DOHH2 (cell line): ENCODE results near the gene LENG8.

Experiments
- H3F3A ChIP-seq: fragments of 200-600 bp; sonication (generic), shearing (Covaris generic); 2 replicates; pipeline ENCODE4 v1.6.0; 2016; ENCODE audit warnings: antibody characterized with exemption, mild to moderate bottlenecking; ENCODE audit not compliant: control insufficient read depth, insufficient read depth
- H3K27ac ChIP-seq: fragments of 200-600 bp; sonication (generic); 2 replicates; pipeline ENCODE4 v1.5.1; 2014; ENCODE audit warnings: low read depth, mild to moderate bottlenecking, low read length, moderate library complexity
- H3K27me3 ChIP-seq: fragments of 200-600 bp; sonication (generic); 2 replicates; pipeline ENCODE4 v1.6.1; 2014; ENCODE audit warnings: mild to moderate bottlenecking, low read length, mixed read lengths; ENCODE audit not compliant: control insufficient read depth
- H3K36me3 ChIP-seq: fragments of 200-600 bp; sonication (generic); 2 replicates; pipeline ENCODE4 v1.6.1; 2014; ENCODE audit warnings: mild to moderate bottlenecking, low read length, moderate library complexity, mixed read lengths; ENCODE audit not compliant: control insufficient read depth
- H3K4me1 ChIP-seq: fragments of 200-600 bp; sonication (generic); 2 replicates; pipeline ENCODE4 v1.6.1; 2014; ENCODE audit warnings: mild to moderate bottlenecking, low read length, mixed read lengths; ENCODE audit not compliant: control insufficient read depth
- H3K4me2 ChIP-seq: fragments of 200-600 bp; sonication (generic); 2 replicates; pipeline ENCODE4 v1.6.0; 2014; ENCODE audit warnings: mild to moderate bottlenecking, low read length, moderate library complexity
- H3K4me3 ChIP-seq: fragments of 200-600 bp; sonication (generic); 2 replicates; pipeline ENCODE4 v1.5.1; 2014; ENCODE audit warnings: mild to moderate bottlenecking, low read length, mixed read lengths
- H3K79me2 ChIP-seq: fragments of 200-600 bp; sonication (generic); 2 replicates; pipeline ENCODE4 v1.6.1; 2014; ENCODE audit warnings: mild to moderate bottlenecking, low read length, mixed read lengths; ENCODE audit not compliant: control insufficient read depth
- H3K9me2 ChIP-seq: fragments of 200-600 bp; sonication (generic); replicated peaks from 2 replicates; pipeline ENCODE4 v1.6.1; 2014; ENCODE audit warnings: mild to moderate bottlenecking, low read length, mixed read lengths; ENCODE audit not compliant: control insufficient read depth
- H3K9me3 ChIP-seq: fragments of 200-600 bp; sonication (generic); 2 replicates; pipeline ENCODE4 v1.6.1; 2014; ENCODE audit warnings: antibody characterized with exemption, low read length, mixed read lengths; ENCODE audit not compliant: control insufficient read depth, insufficient read depth
- H4K20me1 ChIP-seq: fragments of 200-600 bp; sonication (generic); 2 replicates; pipeline ENCODE4 v1.6.0; 2014; ENCODE audit warnings: low read depth, mild to moderate bottlenecking, antibody characterized with exemption, low read length, moderate library complexity; ENCODE audit not compliant: control insufficient read depth, insufficient read depth
- EZH2phosphoT487 ChIP-seq: fragments of 200-600 bp; sonication (generic); IDR thresholded peaks from 2 replicates; pipeline ENCODE4 v1.6.1; 2017; ENCODE audit warnings: borderline replicate concordance, mild to moderate bottlenecking, antibody characterized with exemption, low read length, moderate library complexity, mixed read lengths
- TF ChIP-seq, protein P1 (sequence below): fragments of 200-600 bp; sonication (generic); IDR thresholded peaks from one replicate; pipeline ENCODE4 v1.5.1; 2014; ENCODE audit warnings: antibody characterized with exemption, mild to moderate bottlenecking, low read depth, low read length; ENCODE audit not compliant: poor library complexity, severe bottlenecking

The LENG8 gene

DNA sequence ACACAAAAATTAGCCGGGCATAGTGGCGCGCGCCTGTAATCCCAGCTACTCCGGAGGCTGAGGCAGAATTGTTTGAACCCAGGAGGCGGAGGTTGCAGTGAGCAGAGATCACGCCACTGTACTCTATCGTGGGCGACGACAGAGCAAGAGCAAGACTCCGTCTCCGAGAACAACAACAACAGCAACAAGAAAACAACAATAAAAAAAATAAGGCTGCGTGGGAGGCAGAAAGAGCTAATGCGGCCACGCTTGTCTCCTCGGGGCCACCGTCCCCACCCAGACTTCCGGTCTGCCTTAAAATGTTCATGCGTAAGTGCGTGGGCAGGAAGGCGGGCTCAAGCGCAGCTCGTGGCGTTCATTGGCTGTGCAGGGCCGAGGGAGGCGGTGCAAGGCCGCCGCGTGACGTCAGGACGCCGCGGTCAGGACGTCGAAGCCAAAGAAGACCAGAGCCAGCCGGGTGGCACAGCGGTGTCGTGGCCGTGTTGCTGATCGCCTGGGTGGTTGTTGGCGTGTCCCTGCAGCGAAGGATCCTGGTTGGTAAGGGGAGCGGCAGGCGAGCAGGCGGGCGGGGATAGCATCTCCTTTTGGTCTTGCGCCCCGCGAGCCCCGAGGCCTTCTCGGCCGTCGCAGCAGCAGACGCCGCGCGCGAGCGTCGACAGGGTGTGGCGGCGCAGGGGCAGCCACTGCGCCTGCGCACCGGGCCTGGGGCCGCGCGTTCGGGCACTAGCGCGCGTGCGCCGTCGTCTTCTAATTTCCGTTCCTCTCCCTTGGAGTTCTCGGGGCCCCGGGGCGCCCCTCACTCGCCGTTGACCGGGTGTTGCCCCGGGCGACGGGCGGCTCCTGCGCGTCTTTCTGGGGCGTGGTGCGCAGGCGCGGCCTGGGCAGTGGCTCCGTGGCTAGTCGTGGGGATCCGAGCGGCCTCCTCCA is at the start of gene LENG8:
LENG8 (plus strand) TSS at position 426 of the 927 bp plus-strand sequence. CDS start 2,146 bp downstream, outside the sequence.
- H3K4me1 ChIP-seq: peaks cover 24% of the 10 kb centered on the region
- H3K9me2 ChIP-seq: no peaks in the 10 kb centered on the region
- no peaks in the 10 kb centered on the region for H3K9me3 ChIP-seq
- H3K27ac ChIP-seq: peak within 1 kb of the TSS; percentile 70
- peaks cover 65% of the 10 kb centered on the region for H3K36me3 ChIP-seq
- peaks cover 79% of the 10 kb centered on the region for H3K79me2 ChIP-seq
- TF ChIP-seq EZH2phosphoT487: no peak
- TF ChIP-seq, protein P1, sequence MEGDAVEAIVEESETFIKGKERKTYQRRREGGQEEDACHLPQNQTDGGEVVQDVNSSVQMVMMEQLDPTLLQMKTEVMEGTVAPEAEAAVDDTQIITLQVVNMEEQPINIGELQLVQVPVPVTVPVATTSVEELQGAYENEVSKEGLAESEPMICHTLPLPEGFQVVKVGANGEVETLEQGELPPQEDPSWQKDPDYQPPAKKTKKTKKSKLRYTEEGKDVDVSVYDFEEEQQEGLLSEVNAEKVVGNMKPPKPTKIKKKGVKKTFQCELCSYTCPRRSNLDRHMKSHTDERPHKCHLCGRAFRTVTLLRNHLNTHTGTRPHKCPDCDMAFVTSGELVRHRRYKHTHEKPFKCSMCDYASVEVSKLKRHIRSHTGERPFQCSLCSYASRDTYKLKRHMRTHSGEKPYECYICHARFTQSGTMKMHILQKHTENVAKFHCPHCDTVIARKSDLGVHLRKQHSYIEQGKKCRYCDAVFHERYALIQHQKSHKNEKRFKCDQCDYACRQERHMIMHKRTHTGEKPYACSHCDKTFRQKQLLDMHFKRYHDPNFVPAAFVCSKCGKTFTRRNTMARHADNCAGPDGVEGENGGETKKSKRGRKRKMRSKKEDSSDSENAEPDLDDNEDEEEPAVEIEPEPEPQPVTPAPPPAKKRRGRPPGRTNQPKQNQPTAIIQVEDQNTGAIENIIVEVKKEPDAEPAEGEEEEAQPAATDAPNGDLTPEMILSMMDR: no peak
- peak within 1 kb of the TSS; percentile 81 for H3K4me2 ChIP-seq
- H4K20me1 ChIP-seq: peaks cover 40% of the 10 kb centered on the region
- H3F3A ChIP-seq: no peaks in the 10 kb centered on the region
- no peaks in the 10 kb centered on the region for H3K27me3 ChIP-seq
- H3K4me3 ChIP-seq: peak within 1 kb of the TSS; percentile 95

DNA sequence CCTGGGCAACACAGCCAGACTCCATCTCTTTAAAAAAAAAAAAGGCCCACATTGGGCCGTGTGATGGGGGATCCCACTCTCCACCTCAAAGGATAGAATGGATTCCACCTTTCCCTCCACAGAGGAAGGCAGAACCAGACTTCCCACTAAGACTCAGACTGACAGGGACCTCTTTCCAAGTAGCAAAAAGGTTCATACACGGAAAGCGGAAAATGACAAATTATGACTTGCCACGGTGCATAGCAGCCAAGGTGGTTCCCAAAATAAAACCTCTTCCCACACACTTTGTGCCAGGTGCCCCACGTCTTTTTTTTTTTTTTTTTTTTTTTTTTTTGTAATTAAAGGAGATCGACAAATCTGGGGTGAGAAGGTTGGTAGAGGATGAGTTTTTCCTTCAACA is 48.1 kb upstream of the LENG8 start:
- H3K27ac ChIP-seq: no peak overlapping the region
- H4K20me1 ChIP-seq: no peaks in the 10 kb centered on the region
- no peaks in the 10 kb centered on the region for H3K4me1 ChIP-seq
- H3K79me2 ChIP-seq: no peaks in the 10 kb centered on the region
- TF ChIP-seq, protein P1: no peak
- TF ChIP-seq EZH2phosphoT487: no peak
- H3K27me3 ChIP-seq: peaks cover 6% of the 10 kb centered on the region
- no peak overlapping the region for H3K4me3 ChIP-seq
- H3K4me2 ChIP-seq: no peak overlapping the region
- H3K9me3 ChIP-seq: no peaks in the 10 kb centered on the region
- no peaks in the 10 kb centered on the region for H3F3A ChIP-seq
- H3K9me2 ChIP-seq: no peaks in the 10 kb centered on the region
- no peaks in the 10 kb centered on the region for H3K36me3 ChIP-seq

DNA sequence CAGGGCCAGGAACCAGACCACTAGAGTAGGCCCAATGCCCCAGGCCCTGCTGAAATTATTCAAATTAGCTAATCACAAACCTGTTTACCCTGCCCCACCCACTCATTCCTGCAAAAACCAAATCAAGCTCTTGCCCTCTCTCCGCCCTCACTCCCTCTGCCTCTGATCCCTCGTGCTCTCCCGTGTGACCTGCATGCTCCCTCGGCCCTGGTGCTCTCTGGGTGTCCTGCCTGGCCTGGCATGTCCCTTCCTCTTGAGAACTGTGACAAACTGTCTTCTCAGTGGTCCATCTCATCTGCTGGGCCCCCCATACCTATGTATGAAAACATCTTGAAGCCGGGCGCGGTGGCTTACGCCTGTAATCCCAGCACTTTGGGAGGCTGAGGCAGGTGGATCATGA is 45.9 kb upstream of the LENG8 start:
- H3K4me2 ChIP-seq: no peak overlapping the region
- no peak overlapping the region for H3K4me3 ChIP-seq
- H3K27ac ChIP-seq: no peak overlapping the region
- no peaks in the 10 kb centered on the region for H3K4me1 ChIP-seq
- TF ChIP-seq, protein P1: no peak
- no peak for TF ChIP-seq EZH2phosphoT487
- peaks cover 6% of the 10 kb centered on the region for H3K9me3 ChIP-seq
- H3K9me2 ChIP-seq: no peaks in the 10 kb centered on the region
- H4K20me1 ChIP-seq: no peaks in the 10 kb centered on the region
- no peaks in the 10 kb centered on the region for H3K36me3 ChIP-seq
- peaks cover 6% of the 10 kb centered on the region for H3K27me3 ChIP-seq
- H3K79me2 ChIP-seq: no peaks in the 10 kb centered on the region
- peaks cover 3% of the 10 kb centered on the region for H3F3A ChIP-seq
